GM12878 (cell line): ENCODE measurements around the gene PLA2G4A. TPM values are rescaled to one million over a fixed set of nuclear protein-coding genes. Genes with fewer than 3 reads are reported as not detected.

Source experiments
- ATAC-seq: fragments of 200-7000 bp; cut with Tn5 transposase; 3 replicates; pipeline ENCODE4 v1.9.1; 2020; ENCODE audit warnings: mild to moderate bottlenecking, moderate library complexity
- BruUV-seq: library from RNA; stranded (reverse); fragments of 400-500 nt; replicated peaks from 2 replicates; lab custom pipeline; 2021; lab: Mats Ljungman, UMichigan
- CTCF ChIA-PET: fragments of 300-600 bp; sonication (Branson Sonifier 250); formaldehyde crosslinking; extraction: SDS; loops from one replicate; lab custom pipeline; 2021; ENCODE audit warnings: inconsistent platforms; lab: Yijun Ruan, JAX
- POLR2A ChIA-PET: fragments of 350-600 bp; formaldehyde crosslinking; extraction: SDS; loops from one replicate; lab custom pipeline; 2021; ENCODE audit warnings: inconsistent platforms; lab: Charles Lee
- RAD21 ChIA-PET: fragments of 300-600 bp; sonication (Branson Sonifier 250); formaldehyde crosslinking; loops from one replicate; lab custom pipeline; 2023; ENCODE audit warnings: antibody characterized with exemption; ENCODE audit not compliant: unreplicated experiment; lab: Charles Lee
- SMC1A ChIA-PET: fragments of 300-600 bp; sonication (Branson Sonifier 250); formaldehyde crosslinking; loops from one replicate; lab custom pipeline; 2023; ENCODE audit not compliant: unreplicated experiment, uncharacterized antibody; lab: Charles Lee
- DNase-seq: peaks from one replicate; pipeline ENCODE4 v3.0.0-alpha.2; 2011; ENCODE audit warnings: low read depth, low spot score
- FAIRE-seq: peaks from 3 replicates; lab custom pipeline; 2011; peaks lifted over from hg19 to GRCh38; lab: Jason Lieb, UNC
- H2AFZ ChIP-seq: 2 replicates; pipeline ENCODE4 v1.6.0; 2011; ENCODE audit warnings: low read depth, low read length, control low read depth; ENCODE audit not compliant: control insufficient read depth
- H3K27ac ChIP-seq: 2 replicates; pipeline ENCODE4 v1.5.1; 2011; ENCODE audit warnings: control low read depth; ENCODE audit not compliant: control insufficient read depth, insufficient read depth
- H3K27me3 ChIP-seq, 2 experiments: replicated peaks in 1 of 2; 2 replicates each; pipeline versions ENCODE4 v1.6.0 to v1.6.1; 2011; ENCODE audit warnings: low read length in 1 of 2; ENCODE audit not compliant: control insufficient read depth in 2 of 2, insufficient read depth in 2 of 2
- H3K36me3 ChIP-seq, 2 experiments: 2 replicates each; pipeline ENCODE4 v1.5.1; 2011; ENCODE audit warnings: low read length in 1 of 2; ENCODE audit not compliant: control insufficient read depth in 2 of 2, insufficient read depth in 2 of 2
- H3K4me1 ChIP-seq: 2 replicates; pipeline ENCODE4 v1.6.1; 2011; ENCODE audit warnings: mild to moderate bottlenecking, low read length, moderate library complexity, mixed read lengths; ENCODE audit not compliant: control insufficient read depth, insufficient read depth
- H3K4me2 ChIP-seq: 2 replicates; pipeline ENCODE4 v1.6.0; 2011; ENCODE audit warnings: control low read depth; ENCODE audit not compliant: control insufficient read depth, insufficient read depth
- H3K4me3 ChIP-seq: fragments of 200-600 bp; sonication (generic); 2 replicates; pipeline ENCODE4 v1.5.1; 2016
- H3K79me2 ChIP-seq: 2 replicates; pipeline ENCODE4 v1.6.0; 2011; ENCODE audit warnings: low read length; ENCODE audit not compliant: control insufficient read depth, insufficient read depth
- H3K9ac ChIP-seq: 2 replicates; pipeline ENCODE4 v1.8.0; 2011; ENCODE audit warnings: low read length, control low read depth, mixed read lengths; ENCODE audit not compliant: control insufficient read depth, insufficient read depth
- H3K9me3 ChIP-seq: replicated peaks from 3 replicates; pipeline ENCODE4 v1.5.1; 2011; ENCODE audit warnings: mild to moderate bottlenecking, low read length; ENCODE audit not compliant: control insufficient read depth, insufficient read depth
- H4K20me1 ChIP-seq: 2 replicates; pipeline ENCODE4 v1.6.0; 2011; ENCODE audit not compliant: control insufficient read depth, insufficient read depth
- GATAD2B ChIP-seq: fragments of 450-650 bp; conservative IDR thresholded peaks from 2 replicates; pipeline ENCODE4 v1.6.1; 2017; ENCODE audit warnings: low read depth, mild to moderate bottlenecking, moderate library complexity
- PKNOX1 ChIP-seq: fragments of 450-650 bp; IDR thresholded peaks from 2 replicates; pipeline ENCODE4 v1.6.1; 2016; ENCODE audit warnings: mild to moderate bottlenecking
- SKIL ChIP-seq: fragments of 450-650 bp; IDR thresholded peaks from 2 replicates; pipeline ENCODE4 v1.6.1; 2017; ENCODE audit warnings: mild to moderate bottlenecking, low read depth, inconsistent platforms; ENCODE audit not compliant: poor library complexity, severe bottlenecking
- ZNF207 ChIP-seq: fragments of 450-650 bp; IDR thresholded peaks from 2 replicates; pipeline ENCODE4 v1.6.1; 2014; ENCODE audit warnings: antibody characterized with exemption, mild to moderate bottlenecking, borderline replicate concordance
- ZNF687 ChIP-seq: fragments of 450-650 bp; IDR thresholded peaks from 2 replicates; pipeline ENCODE4 v1.6.1; 2017; ENCODE audit warnings: mild to moderate bottlenecking, moderate library complexity
- whole genome bisulfite sequencing: methylation state at CpG from one replicate; pipeline ENCODE4 v1.1.6; 2016; ENCODE audit warnings: low lambda C conversion rate; ENCODE audit not compliant: insufficient replicate concordance, insufficient coverage; ENCODE audit errors: missing lambda C conversion rate; 5-methylcytosine and 5-hydroxymethylcytosine counted together
- in situ Hi-C: fragments of 300-500 bp; cut with MboI; formaldehyde crosslinking; loops from 9 replicates; pipeline ENCODE4 v1.14.3; 2018; ENCODE audit warnings: mixed read lengths
- intact Hi-C: fragments of 100-400 bp; cut with micrococcal nuclease; formaldehyde crosslinking; loops from one replicate; pipeline ENCODE4 v1.14.2; 2022; ENCODE audit not compliant: unreplicated experiment
- polyA plus RNA-seq, 11 experiments: library from polyadenylated mRNA; depleted of rRNA in 4 of 11; unstranded in 6 of 11; stranded (reverse) in 5 of 11; fragments of >200 nt; fragmentation: Nextera tagmentation in 4 of 11; fragmentation: Illumina TruSeq in 1 of 11; extraction: Ambion mirVana in 4 of 11; extraction: Trizol in 1 of 11; gene quantifications; 1 replicate in 1 of 11; 2 replicates in 10 of 11; pipeline versions ENCODE4 v1.2.1 to v1.2.3, GENCODE V29; 2011 to 2016; ENCODE audit warnings: inconsistent platforms in 2 of 11, missing spikeins in 2 of 11, low read depth in 1 of 11
- total RNA-seq, 4 experiments: library from RNA; depleted of rRNA in 3 of 4; stranded (reverse); fragments of >200 nt in 3 of 4; fragmentation: Illumina TruSeq in 1 of 4; extraction: Trizol in 1 of 4; gene quantifications; 2 replicates each; pipeline versions ENCODE4 v1.2.1 to v1.2.3, GENCODE V29; 2013 to 2021
- TF ChIP-seq, protein P1 (sequence below): fragments of 450-650 bp; IDR thresholded peaks from 2 replicates; pipeline ENCODE4 v1.6.1; 2018; ENCODE audit warnings: mild to moderate bottlenecking, low read depth, moderate library complexity; ENCODE audit not compliant: partially characterized antibody

PLA2G4A gene
- total and polyA plus RNA-seq, 10 of the 15 experiments (the other 5 are each of a cell fraction or from before 2014, with no cell fraction given): 0.70 to 3.3 (median 1.5) TPM; not detected in 1

DNA sequence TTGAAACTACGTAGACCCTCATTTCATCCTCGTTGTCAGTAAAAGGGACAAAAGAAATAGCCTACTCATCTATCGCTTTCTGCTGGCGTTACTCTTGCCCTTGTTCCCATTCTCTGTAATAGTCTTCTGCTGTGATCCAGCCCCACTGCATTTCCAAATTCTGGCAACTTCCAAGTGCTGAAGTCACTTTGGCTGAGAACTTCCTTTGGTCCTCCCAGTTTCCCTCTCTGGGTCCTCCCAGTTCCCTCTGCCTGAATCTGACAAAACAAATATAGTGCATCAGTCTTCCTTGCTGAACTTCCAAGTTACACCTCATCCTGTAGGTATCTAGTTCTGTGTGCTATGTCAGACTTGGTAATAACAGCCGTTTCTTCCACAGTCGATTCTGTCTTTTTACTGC is 47.0 kb upstream of the PLA2G4A start:
- RAD21 ChIA-PET: no interaction called here
- ATAC-seq: no peak
- H4K20me1 ChIP-seq: no peaks in the 10 kb centered on the region
- POLR2A ChIA-PET: no interaction called here
- intact Hi-C loops: no loop called here
- CTCF ChIA-PET: no interaction called here
- SMC1A ChIA-PET: no interaction called here
- H3K4me1 ChIP-seq: no peaks in the 10 kb centered on the region
- no peak for FAIRE-seq
- BruUV-seq: no TSS peak
- H3K79me2 ChIP-seq: no peaks in the 10 kb centered on the region
- TF ChIP-seq PKNOX1: no peak
- TF ChIP-seq ZNF687: no peak
- no peak for TF ChIP-seq ZNF207
- TF ChIP-seq SKIL: no peak
- TF ChIP-seq GATAD2B: no peak
- TF ChIP-seq, protein P1, sequence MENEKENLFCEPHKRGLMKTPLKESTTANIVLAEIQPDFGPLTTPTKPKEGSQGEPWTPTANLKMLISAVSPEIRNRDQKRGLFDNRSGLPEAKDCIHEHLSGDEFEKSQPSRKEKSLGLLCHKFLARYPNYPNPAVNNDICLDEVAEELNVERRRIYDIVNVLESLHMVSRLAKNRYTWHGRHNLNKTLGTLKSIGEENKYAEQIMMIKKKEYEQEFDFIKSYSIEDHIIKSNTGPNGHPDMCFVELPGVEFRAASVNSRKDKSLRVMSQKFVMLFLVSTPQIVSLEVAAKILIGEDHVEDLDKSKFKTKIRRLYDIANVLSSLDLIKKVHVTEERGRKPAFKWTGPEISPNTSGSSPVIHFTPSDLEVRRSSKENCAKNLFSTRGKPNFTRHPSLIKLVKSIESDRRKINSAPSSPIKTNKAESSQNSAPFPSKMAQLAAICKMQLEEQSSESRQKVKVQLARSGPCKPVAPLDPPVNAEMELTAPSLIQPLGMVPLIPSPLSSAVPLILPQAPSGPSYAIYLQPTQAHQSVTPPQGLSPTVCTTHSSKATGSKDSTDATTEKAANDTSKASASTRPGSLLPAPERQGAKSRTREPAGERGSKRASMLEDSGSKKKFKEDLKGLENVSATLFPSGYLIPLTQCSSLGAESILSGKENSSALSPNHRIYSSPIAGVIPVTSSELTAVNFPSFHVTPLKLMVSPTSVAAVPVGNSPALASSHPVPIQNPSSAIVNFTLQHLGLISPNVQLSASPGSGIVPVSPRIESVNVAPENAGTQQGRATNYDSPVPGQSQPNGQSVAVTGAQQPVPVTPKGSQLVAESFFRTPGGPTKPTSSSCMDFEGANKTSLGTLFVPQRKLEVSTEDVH: no peak
- H3K9ac ChIP-seq: no peak overlapping the region
- in situ Hi-C loops: no loop called here
- no peak for DNase-seq
- no peak overlapping the region for H2AFZ ChIP-seq
- H3K27ac ChIP-seq: no peak overlapping the region
- no peak overlapping the region for H3K4me3 ChIP-seq
- H3K36me3 ChIP-seq: no peaks in the 10 kb centered on the region
- no peak overlapping the region for H3K4me2 ChIP-seq
- WGBS: 57% methylated on average over 6 of the region's 6 CpGs
- no peaks in the 10 kb centered on the region; a peak in 1 of 4 replicates for H3K27me3 ChIP-seq
- no peaks in the 10 kb centered on the region; the same call in 2 of the 3 replicates for H3K9me3 ChIP-seq
